Measurements from ENCODE around the gene CREB3L2. TPM values are rescaled to one million over a fixed set of nuclear protein-coding genes. Genes with fewer than 3 reads are reported as not detected.

The CREB3L2 gene
- total RNA-seq, 1 experiment from 2014 or later, result 41.2 TPM

DNA sequence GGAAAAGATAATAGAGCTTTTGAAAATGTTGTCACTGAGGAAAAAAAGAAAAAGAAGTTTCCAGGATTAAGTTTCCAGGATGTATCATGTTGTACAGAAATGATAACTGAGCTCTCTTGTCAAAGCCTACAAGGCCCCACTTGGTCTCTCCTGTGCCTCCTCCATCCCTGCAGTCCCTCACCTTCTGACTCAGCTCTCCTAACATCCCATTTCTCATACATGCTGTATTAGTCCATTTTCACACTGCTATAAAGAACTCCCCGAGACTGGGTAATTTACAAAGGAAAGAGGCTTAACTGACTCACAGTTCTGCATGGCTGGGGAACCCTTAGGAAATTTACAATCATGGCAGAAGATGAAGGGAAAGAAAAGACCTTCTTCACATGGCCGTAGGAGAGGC, 151.3 kb downstream of the CREB3L2 start:
- Histone ChIP-seq H3K4me1 (replicated peaks; ENCODE audit: insufficient read depth) (no peaks in the 10 kb centered on the region), H3K27ac (no peak overlapping the region), H4K20me1 (ENCODE audit: insufficient read depth) (no peaks in the 10 kb centered on the region), H3K4me2 (no peak overlapping the region), H3K9me3 (ENCODE audit: insufficient read depth, low read depth) (no peaks in the 10 kb centered on the region), H3K9me2 (ENCODE audit: insufficient read depth) (no peaks in the 10 kb centered on the region), H2AFZ (no peak overlapping the region), H3K79me2 (ENCODE audit: low read depth) (no peaks in the 10 kb centered on the region), H3K36me3 (ENCODE audit: low read depth) (no peaks in the 10 kb centered on the region), H3F3A (ENCODE audit: insufficient read depth, low read depth) (no peaks in the 10 kb centered on the region), H3K27me3 (ENCODE audit: insufficient read depth, low read depth) (no peaks in the 10 kb centered on the region), H3K4me3 (no peak overlapping the region)
- no peak for DNase-seq
- ChIA-PET CTCF (no interaction called here), POLR2A (ENCODE audit: unreplicated experiment) (no interaction called here)
- TF ChIP-seq EZH2 (IDR thresholded peaks at IDR 0.05; ENCODE audit: low read depth), result no peak
- TF ChIP-seq, protein P1, sequence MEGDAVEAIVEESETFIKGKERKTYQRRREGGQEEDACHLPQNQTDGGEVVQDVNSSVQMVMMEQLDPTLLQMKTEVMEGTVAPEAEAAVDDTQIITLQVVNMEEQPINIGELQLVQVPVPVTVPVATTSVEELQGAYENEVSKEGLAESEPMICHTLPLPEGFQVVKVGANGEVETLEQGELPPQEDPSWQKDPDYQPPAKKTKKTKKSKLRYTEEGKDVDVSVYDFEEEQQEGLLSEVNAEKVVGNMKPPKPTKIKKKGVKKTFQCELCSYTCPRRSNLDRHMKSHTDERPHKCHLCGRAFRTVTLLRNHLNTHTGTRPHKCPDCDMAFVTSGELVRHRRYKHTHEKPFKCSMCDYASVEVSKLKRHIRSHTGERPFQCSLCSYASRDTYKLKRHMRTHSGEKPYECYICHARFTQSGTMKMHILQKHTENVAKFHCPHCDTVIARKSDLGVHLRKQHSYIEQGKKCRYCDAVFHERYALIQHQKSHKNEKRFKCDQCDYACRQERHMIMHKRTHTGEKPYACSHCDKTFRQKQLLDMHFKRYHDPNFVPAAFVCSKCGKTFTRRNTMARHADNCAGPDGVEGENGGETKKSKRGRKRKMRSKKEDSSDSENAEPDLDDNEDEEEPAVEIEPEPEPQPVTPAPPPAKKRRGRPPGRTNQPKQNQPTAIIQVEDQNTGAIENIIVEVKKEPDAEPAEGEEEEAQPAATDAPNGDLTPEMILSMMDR (conservative IDR thresholded peaks at IDR 0.05), result no peak
- intact Hi-C loops (cut with micrococcal nuclease; ENCODE audit: unreplicated experiment), result no loop called here
- no TSS peak for BruUV-seq (replicated peaks)

DNA sequence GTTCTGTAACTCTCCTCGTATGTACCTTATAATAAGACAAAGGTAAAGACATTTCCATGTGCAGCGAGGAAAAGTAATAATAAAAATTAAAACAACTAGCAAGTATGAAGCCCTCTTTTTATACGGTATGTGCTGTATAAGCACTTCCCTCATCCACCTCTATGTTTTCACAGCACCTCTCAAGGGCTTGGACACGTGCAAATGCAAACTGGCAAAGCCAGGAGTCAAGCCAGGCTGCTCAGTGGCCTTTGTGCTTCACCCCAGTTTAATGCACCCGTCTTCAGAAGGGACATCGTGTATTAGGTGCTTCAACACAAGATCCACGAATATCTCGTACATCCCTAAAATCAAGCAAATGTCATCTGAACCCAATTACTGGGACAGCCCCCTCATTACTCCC, 153.8 kb downstream of the CREB3L2 start:
- no peak overlapping the region for H3K4me3 ChIP-seq
- no peaks in the 10 kb centered on the region for H3K27me3 ChIP-seq (ENCODE audit: insufficient read depth, low read depth)
- H4K20me1 ChIP-seq (ENCODE audit: insufficient read depth), result no peaks in the 10 kb centered on the region
- intact Hi-C loops (cut with micrococcal nuclease; ENCODE audit: unreplicated experiment), result no loop called here
- no peak for DNase-seq
- no TSS peak for BruUV-seq (replicated peaks)
- ChIA-PET POLR2A (ENCODE audit: unreplicated experiment) (no interaction called here), CTCF (no interaction called here)
- no peak overlapping the region for H2AFZ ChIP-seq
- H3K9me3 ChIP-seq (ENCODE audit: insufficient read depth, low read depth), result no peaks in the 10 kb centered on the region
- H3K9me2 ChIP-seq (ENCODE audit: insufficient read depth), result no peaks in the 10 kb centered on the region
- H3F3A ChIP-seq (ENCODE audit: insufficient read depth, low read depth), result no peaks in the 10 kb centered on the region
- no peak overlapping the region for H3K4me2 ChIP-seq
- no peaks in the 10 kb centered on the region for H3K79me2 ChIP-seq (ENCODE audit: low read depth)
- TF ChIP-seq, protein P1 (conservative IDR thresholded peaks at IDR 0.05), result no peak
- no peak for TF ChIP-seq EZH2 (IDR thresholded peaks at IDR 0.05; ENCODE audit: low read depth)
- H3K4me1 ChIP-seq (replicated peaks; ENCODE audit: insufficient read depth), result no peaks in the 10 kb centered on the region
- H3K36me3 ChIP-seq (ENCODE audit: low read depth), result no peaks in the 10 kb centered on the region
- H3K27ac ChIP-seq, result no peak overlapping the region

DNA sequence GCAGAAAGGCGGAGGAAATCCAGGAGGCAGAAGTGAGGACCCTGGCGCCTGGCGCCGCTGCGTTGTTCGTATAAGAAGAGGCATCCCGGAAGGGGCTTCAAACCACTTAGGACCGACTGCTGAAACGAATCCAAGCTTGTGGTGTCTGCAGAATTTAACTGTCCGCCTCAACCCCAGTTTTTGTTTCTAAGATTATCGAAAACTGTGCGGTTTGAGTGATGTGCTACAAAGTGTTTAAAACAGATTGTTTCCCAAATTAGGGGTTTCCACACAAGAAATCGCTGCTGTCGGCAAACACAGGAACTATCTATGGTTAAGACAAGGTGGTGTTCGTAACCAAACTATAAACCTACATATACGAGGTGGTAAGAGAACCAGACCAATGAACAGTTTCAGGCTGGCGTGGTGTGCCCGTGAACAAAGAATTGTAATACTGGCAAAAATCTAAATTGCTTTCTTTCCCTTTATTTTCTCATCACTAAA, 154.3 kb downstream of the CREB3L2 start:
- POLR2A ChIA-PET (ENCODE audit: unreplicated experiment), result no interaction called here
- Histone ChIP-seq H3K27ac (no peak overlapping the region), H3K79me2 (ENCODE audit: low read depth) (no peaks in the 10 kb centered on the region), H3K9me2 (ENCODE audit: insufficient read depth) (no peaks in the 10 kb centered on the region), H3K36me3 (ENCODE audit: low read depth) (no peaks in the 10 kb centered on the region), H3K4me1 (replicated peaks; ENCODE audit: insufficient read depth) (no peaks in the 10 kb centered on the region), H3K27me3 (ENCODE audit: insufficient read depth, low read depth) (no peaks in the 10 kb centered on the region), H4K20me1 (ENCODE audit: insufficient read depth) (no peaks in the 10 kb centered on the region), H3K4me3 (no peak overlapping the region), H2AFZ (no peak overlapping the region), H3K9me3 (ENCODE audit: insufficient read depth, low read depth) (no peaks in the 10 kb centered on the region), H3K4me2 (no peak overlapping the region), H3F3A (ENCODE audit: insufficient read depth, low read depth) (no peaks in the 10 kb centered on the region)
- no peak for DNase-seq
- intact Hi-C loops (cut with micrococcal nuclease; ENCODE audit: unreplicated experiment), result no loop called here
- CTCF ChIA-PET, result no interaction called here
- TF ChIP-seq, protein P1 (conservative IDR thresholded peaks at IDR 0.05), result no peak
- TF ChIP-seq EZH2 (IDR thresholded peaks at IDR 0.05; ENCODE audit: low read depth), result no peak
- no TSS peak for BruUV-seq (replicated peaks)

All from PC-9 (cell line).